Measurements from ENCODE around the gene ATP6V0E1. TPM values are rescaled to one million over a fixed set of nuclear protein-coding genes. Genes with fewer than 3 reads are reported as not detected.
"Not testable (repeated sequence)": the region's sequence is repeated elsewhere in the genome, so short reads cannot be mapped to it uniquely, and the experiment has no call there.

ATP6V0E1 gene
- polyA plus RNA-seq, 4 donors, result 223 to 262 (median 236) TPM

GRCh38 chr5:172999974-173000373, 16.4 kb downstream of the ATP6V0E1 start:
- no peak for DNase-seq (ENCODE audit: low read depth in 4 of 4, low spot score in 3 of 4)

DNA sequence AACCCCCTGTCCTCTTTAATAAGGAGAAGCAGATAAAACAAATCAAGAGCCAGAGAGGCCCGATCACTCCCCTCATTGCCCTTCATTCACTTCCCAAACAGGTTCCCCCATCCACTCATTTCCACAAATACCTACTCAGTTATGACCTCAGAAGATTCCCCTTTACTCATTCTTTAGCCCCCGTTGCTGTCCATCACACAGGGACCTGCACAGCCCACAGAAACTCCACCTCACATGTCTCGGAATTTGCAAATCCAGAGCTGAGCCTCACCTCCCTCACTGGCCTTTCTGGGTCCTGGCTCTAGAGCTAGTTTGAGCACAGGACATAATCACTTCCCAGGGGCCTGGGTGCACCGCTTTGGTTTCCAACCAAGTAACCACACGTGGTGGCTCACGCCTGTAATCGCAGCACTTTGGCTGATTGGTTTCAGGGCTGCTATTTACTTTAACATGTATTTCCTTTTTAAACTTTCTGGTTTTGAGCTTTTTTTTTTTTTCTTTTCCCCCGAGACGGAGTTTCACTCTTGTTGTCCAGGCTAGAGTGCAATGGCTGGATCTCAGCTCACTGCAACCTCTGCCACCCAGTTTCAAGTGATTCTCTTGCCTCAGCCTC, 17.8 kb downstream of the ATP6V0E1 start:
- DNase-seq (ENCODE audit: low read depth in 4 of 4, low spot score in 3 of 4), result no peak

GRCh38 chr5:173003360-173003759, 19.8 kb downstream of the ATP6V0E1 start:
- no peak for DNase-seq (ENCODE audit: low read depth in 4 of 4, low spot score in 3 of 4)

GRCh38 chr5:173004013-173004412, 20.4 kb downstream of the ATP6V0E1 start:
- no peak for DNase-seq (ENCODE audit: low read depth in 4 of 4, low spot score in 3 of 4)

DNA sequence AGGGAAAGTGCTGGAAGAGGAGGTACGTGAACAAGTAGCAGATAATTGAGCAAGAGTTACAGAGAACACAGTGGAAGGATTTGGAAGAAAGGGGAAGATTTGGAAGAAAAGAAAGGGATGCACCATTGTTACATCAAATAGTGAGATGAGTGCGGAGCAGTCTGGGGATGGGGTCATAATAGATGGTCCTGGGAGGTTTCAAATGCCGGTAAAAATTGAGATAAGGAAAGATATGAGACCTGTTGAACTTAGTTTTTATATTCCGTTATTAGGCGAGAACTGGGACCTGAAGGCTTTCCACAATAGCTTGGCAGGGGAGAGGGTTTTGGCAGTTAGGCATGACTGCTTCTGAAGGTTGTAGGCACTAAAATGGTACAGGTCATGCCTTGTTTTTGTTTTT, 20.9 kb downstream of the ATP6V0E1 start:
- DNase-seq (ENCODE audit: low read depth in 4 of 4, low spot score in 3 of 4), result no peak

DNA sequence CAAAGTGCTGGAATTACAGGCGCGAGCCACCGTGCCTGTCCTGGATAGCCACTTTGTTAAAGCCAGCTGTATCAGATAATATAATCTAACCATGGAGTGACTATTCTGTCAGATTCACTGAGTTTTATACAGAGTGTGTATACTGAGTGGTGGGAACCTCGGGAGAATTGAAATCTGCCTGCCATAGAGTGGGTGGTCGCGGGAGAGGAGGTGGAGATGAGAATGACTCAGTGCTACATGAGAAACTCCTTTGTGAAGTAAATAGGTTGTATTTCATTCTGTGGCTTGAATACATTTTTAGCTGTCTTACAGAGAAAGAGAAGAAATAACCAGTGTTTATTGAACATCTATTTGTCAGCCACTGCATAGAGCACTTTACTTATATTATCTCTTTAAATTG, 26.4 kb downstream of the ATP6V0E1 start:
- DNase-seq (ENCODE audit: low read depth in 4 of 4, low spot score in 3 of 4), result no peak

- no peak for DNase-seq (ENCODE audit: low read depth in 4 of 4, low spot score in 3 of 4)
Measured at GRCh38 chr5:173010547-173011464, 27.2 kb downstream of the ATP6V0E1 start.

DNA sequence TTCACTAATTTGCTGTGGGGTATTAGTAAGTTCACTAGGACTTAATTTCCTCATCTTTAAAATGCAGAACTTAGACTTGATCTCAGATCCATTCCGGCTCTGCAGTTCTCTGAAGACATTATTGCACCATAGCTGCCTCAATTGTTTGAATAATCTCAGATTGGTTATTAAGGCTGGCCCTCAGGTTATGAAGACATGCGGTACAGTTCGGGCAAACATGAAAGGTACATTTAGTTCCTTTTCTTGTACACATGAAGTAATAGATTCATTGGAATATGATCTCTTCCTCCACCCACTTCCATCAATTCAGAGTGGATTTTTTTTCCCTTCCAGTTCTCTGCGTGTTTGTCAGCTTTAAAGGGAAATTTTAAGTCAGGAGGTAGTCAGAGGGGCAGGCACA, 28.0 kb downstream of the ATP6V0E1 start:
- DNase-seq (ENCODE audit: low read depth in 4 of 4, low spot score in 3 of 4), result no peak

- DNase-seq (ENCODE audit: low read depth in 4 of 4, low spot score in 3 of 4), result no peak
Measured at GRCh38 chr5:173012882-173013281, 29.3 kb downstream of the ATP6V0E1 start.

DNA sequence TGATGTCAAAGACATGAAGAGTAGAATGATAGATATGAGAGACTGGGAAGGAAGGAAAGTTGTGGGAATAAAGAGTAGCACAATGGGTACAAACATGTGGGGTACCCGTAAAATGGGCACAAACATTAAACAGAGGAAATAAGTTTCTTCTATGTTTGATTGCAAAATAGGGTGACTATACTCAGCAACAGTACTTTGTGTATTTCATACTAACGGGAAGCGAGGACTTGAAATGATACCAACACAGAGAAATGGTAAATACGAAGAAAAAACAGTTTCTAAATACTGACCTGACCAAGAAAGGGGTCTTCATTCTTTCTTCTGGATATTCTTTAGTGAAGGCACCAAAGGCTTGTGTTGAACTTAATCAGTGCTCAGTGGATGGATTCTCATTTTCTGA, 31.1 kb downstream of the ATP6V0E1 start:
- DNase-seq (ENCODE audit: low read depth in 4 of 4, low spot score in 3 of 4), result no peak

DNA sequence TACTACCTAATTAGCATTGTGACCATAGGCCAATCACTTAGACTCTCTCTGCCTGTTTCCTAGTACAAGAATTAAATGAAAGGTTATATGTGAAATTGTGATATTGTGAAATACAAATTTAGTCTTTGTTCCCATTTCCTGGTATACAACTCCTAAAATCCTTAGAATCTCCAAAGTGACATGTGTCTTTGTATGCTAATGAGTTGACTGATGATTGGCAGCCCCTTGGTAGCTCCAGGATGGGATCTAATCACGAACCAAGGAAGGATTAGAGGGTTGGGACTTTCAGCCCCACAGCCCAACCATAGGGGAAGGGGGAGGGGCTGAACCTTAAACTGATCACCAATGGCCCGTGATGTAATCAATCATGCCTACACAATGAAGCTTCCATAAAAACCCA, 31.6 kb downstream of the ATP6V0E1 start:
- no peak for DNase-seq (ENCODE audit: low read depth in 4 of 4, low spot score in 3 of 4)

- no peak for DNase-seq (ENCODE audit: low read depth in 4 of 4, low spot score in 3 of 4)
Measured at GRCh38 chr5:173015598-173016455, 32.3 kb downstream of the ATP6V0E1 start.

- DNase-seq (ENCODE audit: low read depth in 4 of 4, low spot score in 3 of 4), result no peak
Measured at GRCh38 chr5:173016598-173017046, 33.1 kb downstream of the ATP6V0E1 start.

DNA sequence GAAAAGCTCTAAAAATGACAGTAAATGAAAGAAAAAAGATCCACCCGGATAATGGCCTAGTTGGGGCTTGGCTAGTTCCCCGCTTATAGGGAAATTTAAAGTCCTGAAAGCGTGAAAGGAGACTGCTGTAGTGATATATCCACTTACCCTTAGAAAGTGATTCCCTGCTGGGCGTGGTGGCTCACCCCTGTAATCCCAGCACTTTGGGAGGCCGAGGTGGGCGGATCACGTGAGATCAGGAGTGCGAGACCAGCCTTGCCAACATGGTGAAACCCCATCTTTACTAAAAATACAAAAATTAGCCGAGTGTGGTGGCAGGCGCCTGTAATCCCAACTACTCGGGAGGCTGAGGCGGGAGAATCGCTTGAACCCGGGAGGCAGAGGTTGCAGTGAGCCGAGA, 33.5 kb downstream of the ATP6V0E1 start:
- not testable (repeated sequence) for DNase-seq (ENCODE audit: low read depth in 4 of 4, low spot score in 3 of 4)

GRCh38 chr5:173018358-173018757, 34.8 kb downstream of the ATP6V0E1 start:
- no peak for DNase-seq (ENCODE audit: low read depth in 4 of 4, low spot score in 3 of 4)

DNA sequence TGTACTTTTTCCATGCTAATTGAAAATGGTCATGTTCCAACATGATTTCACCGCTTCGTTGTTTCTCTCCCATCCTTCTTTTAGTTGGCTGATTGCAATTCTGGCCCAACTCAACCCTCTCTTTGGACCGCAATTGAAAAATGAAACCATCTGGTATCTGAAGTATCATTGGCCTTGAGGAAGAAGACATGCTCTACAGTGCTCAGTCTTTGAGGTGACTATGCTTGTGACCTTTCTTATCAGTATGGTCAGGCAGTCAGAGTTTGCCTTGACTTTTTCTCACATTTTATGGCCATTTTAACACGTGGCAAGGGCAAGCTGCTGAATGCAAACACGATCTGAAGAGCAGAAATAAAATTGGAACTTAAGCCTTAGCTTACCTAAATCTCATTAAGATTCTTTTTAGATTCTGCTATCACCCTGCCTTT, 36.6 kb downstream of the ATP6V0E1 start:
- no peak for DNase-seq (ENCODE audit: low read depth in 4 of 4, low spot score in 3 of 4)

GRCh38 chr5:173020643-173021042, 37.1 kb downstream of the ATP6V0E1 start:
- DNase-seq (ENCODE audit: low read depth in 4 of 4, low spot score in 3 of 4), result no peak

DNA sequence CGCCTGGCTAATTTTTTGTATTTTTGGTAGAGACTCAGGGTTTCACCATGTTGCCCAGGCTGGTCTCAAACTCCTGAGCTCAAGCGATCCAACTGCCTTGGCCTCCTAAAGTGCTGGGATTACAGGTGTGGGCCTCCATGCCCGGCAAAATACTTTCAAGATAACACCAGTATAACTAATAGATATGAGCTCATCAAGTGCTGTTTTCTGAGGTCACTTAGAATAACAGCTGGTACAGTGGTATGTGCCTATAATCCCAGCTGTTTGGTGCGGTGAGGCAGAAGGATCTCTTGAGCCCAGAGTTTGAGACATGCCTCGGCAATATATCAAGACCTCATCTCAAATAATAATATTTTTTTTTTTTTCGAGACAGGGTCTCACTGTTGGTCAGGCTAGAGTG, 42.1 kb downstream of the ATP6V0E1 start:
- DNase-seq (ENCODE audit: low read depth in 4 of 4, low spot score in 3 of 4), result no peak

DNA sequence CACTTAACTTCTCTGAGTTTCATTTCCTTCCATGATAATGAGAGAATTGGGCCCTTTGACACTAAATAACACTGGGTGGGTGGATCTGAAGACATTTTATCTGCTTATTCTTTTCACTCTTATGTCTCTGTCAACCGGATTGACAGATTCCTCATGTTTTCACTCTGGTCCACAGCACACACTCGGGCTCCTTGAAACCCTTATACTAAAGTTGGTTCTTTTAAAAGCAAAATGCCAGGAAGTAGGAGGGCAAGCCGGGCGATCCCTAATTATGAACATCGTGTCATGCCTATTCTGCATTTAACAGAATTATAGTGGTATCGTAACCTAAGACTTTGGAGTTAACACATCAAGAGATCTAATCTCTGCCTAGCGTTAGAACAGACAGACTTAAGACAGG, 44.3 kb downstream of the ATP6V0E1 start:
- DNase-seq (ENCODE audit: low read depth in 4 of 4, low spot score in 3 of 4), result no peak

GRCh38 chr5:173028811-173029327, 45.3 kb downstream of the ATP6V0E1 start:
- no peak for DNase-seq (ENCODE audit: low read depth in 4 of 4, low spot score in 3 of 4)

DNA sequence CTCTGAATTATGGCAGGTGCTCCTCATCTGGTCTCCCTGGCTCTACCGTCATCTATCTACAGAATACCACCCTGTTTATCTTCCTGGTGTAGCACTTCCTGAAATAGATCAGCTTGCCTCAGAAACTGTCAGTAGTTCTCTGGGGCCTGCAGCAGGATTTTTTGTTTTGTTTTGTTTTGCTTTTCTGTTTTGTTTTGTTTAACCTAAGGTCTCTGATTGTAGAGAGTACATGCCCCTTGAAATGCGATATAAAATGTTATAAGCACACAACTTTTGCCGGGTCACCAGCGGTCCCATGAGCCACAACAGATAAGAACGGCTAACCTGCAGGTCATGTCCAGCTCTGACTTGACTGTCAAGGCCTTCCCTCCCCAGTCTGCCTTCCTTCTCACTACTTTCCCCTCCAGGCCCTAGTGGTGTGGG, 45.9 kb downstream of the ATP6V0E1 start:
- DNase-seq (ENCODE audit: low read depth in 4 of 4, low spot score in 3 of 4), result no peak

Measured in right renal pelvis (tissue), 4 donors.